Neural progenitor cell (in vitro differentiated cells): Measurements from ENCODE around the gene KLHL10. TPM values are rescaled to one million over a fixed set of nuclear protein-coding genes. Genes with fewer than 3 reads are reported as not detected.
A peak's percentile ranks its signal among the peaks of the same experiment; 100 is the strongest.

ENCODE experiments used
- DNase-seq: peaks from one replicate; pipeline ENCODE4 v3.0.0-alpha.2; 2016; ENCODE audit warnings: low spot score
- H2AFZ ChIP-seq: fragments of 200-600 bp; sonication (generic); replicated peaks from 2 replicates; pipeline ENCODE4 v1.6.1; 2016; ENCODE audit warnings: antibody characterized with exemption
- H3F3A ChIP-seq: fragments of 200-600 bp; sonication (generic); 2 replicates; pipeline ENCODE4 v1.6.1; 2016; ENCODE audit warnings: antibody characterized with exemption, low read depth
- H3K27ac ChIP-seq: fragments of 200-600 bp; sonication (generic); 2 replicates; pipeline ENCODE4 v1.5.1; 2016; ENCODE audit warnings: mild to moderate bottlenecking
- H3K27me3 ChIP-seq: fragments of 200-600 bp; sonication (generic); 2 replicates; pipeline ENCODE4 v1.6.1; 2016; ENCODE audit warnings: mild to moderate bottlenecking, moderate library complexity
- H3K36me3 ChIP-seq: fragments of 200-600 bp; sonication (generic); 2 replicates; pipeline ENCODE4 v1.5.1; 2016
- H3K4me1 ChIP-seq: fragments of 200-600 bp; sonication (generic); 2 replicates; pipeline ENCODE4 v1.6.1; 2016; ENCODE audit warnings: mixed run types
- H3K4me2 ChIP-seq: fragments of 200-600 bp; sonication (generic); 2 replicates; pipeline ENCODE4 v1.6.1; 2016
- H3K4me3 ChIP-seq: fragments of 200-600 bp; sonication (generic); 2 replicates; pipeline ENCODE4 v1.5.1; 2016
- H3K79me2 ChIP-seq: fragments of 200-600 bp; sonication (generic); 2 replicates; pipeline ENCODE4 v1.6.1; 2016; ENCODE audit warnings: low read depth
- H3K9ac ChIP-seq: fragments of 200-600 bp; sonication (generic); 2 replicates; pipeline ENCODE4 v1.6.1; 2016
- H3K9me3 ChIP-seq: fragments of 200-600 bp; sonication (generic); 2 replicates; pipeline ENCODE4 v1.5.1; 2016; ENCODE audit warnings: low read depth
- H4K20me1 ChIP-seq: fragments of 200-600 bp; sonication (generic); 2 replicates; pipeline ENCODE4 v1.6.1; 2016; ENCODE audit warnings: low read depth
- H3K27ac Mint-ChIP-seq: 3 replicates; pipeline ENCODE4 v1.8.0; 2021; ENCODE audit warnings: mixed read lengths
- H3K27me3 Mint-ChIP-seq: 2 replicates; pipeline ENCODE4 v1.8.0; 2022; ENCODE audit warnings: low read depth, mild to moderate bottlenecking, inconsistent platforms, moderate library complexity, mixed read lengths; ENCODE audit not compliant: insufficient read depth
- H3K36me3 Mint-ChIP-seq: 3 replicates; pipeline ENCODE4 v1.8.0; 2021; ENCODE audit warnings: mixed read lengths
- H3K4me1 Mint-ChIP-seq: 3 replicates; pipeline ENCODE4 v1.8.0; 2021; ENCODE audit warnings: mixed read lengths
- H3K4me3 Mint-ChIP-seq: 3 replicates; pipeline ENCODE4 v1.8.0; 2021; ENCODE audit warnings: mild to moderate bottlenecking, moderate library complexity, mixed read lengths
- H3K9me3 Mint-ChIP-seq: 3 replicates; pipeline ENCODE4 v1.8.0; 2020; ENCODE audit warnings: mixed read lengths
- EZH2 ChIP-seq: fragments of 200-600 bp; sonication (generic); IDR thresholded peaks from 2 replicates; pipeline ENCODE4 v1.6.1; 2017; ENCODE audit warnings: antibody characterized with exemption, mild to moderate bottlenecking, moderate library complexity
- EZH2phosphoT487 ChIP-seq: fragments of 200-600 bp; sonication (generic); IDR thresholded peaks from 2 replicates; pipeline ENCODE4 v1.6.1; 2017; ENCODE audit warnings: antibody characterized with exemption
- small RNA-seq: library from RNA; depleted of rRNA; stranded (forward); fragments of <200 nt; gene quantifications from one replicate; pipeline ENCODE3, GENCODE V24; 2015
- total RNA-seq: library from RNA; depleted of rRNA; stranded (reverse); fragments of >200 nt; gene quantifications from 2 replicates; pipeline ENCODE4 v1.2.3, GENCODE V29; 2015; ENCODE audit warnings: low replicate concordance

KLHL10 gene
- total RNA-seq, 1 donor from 2014 or later = 0.65 TPM

GRCh38 chr17:41896726-41897125 lies 59.1 kb downstream of the KLHL10 start:
- Mint-ChIP-seq H3K4me1 (peaks cover 10% of the 10 kb centered on the region), H3K36me3 (peaks cover 50% of the 10 kb centered on the region), H3K4me3 (no peak overlapping the region), H3K27ac (peak overlapping the region; percentile 34), H3K27me3 (peaks cover 10% of the 10 kb centered on the region), H3K9me3 (no peaks in the 10 kb centered on the region)
- Histone ChIP-seq H3K4me2 (no peak overlapping the region), H2AFZ (no peak overlapping the region), H3F3A (peaks cover 5% of the 10 kb centered on the region), H3K9me3 (no peaks in the 10 kb centered on the region), H3K27ac (no peak overlapping the region), H4K20me1 (peaks cover 8% of the 10 kb centered on the region), H3K9ac (no peak overlapping the region), H3K79me2 (no peaks in the 10 kb centered on the region), H3K36me3 (peaks cover 4% of the 10 kb centered on the region), H3K27me3 (no peaks in the 10 kb centered on the region), H3K4me3 (no peak overlapping the region), H3K4me1 (no peaks in the 10 kb centered on the region)
- no peak for DNase-seq
- TF ChIP-seq EZH2 = no peak
- no peak for TF ChIP-seq EZH2phosphoT487

Small RNA genes within 50 kb of the gene (small RNA-seq; reads per million reads assigned to genes)
- not detected for gene AC125257.2

Other genes with a start within 250 kb of the KLHL10 start
- not detected in 2 replicates for gene KRT16, start 225.1 kb upstream of the KLHL10 start, total RNA-seq
- gene KRT17, start 213.2 kb upstream of the KLHL10 start, total RNA-seq = not detected in 2 replicates
- 60.7 and 91.4 TPM in 2 replicates for gene EIF1, start 148.9 kb upstream of the KLHL10 start, total RNA-seq
- not detected in 2 replicates for gene GAST, start 125.5 kb upstream of the KLHL10 start, total RNA-seq
- gene HAP1, start 103.2 kb upstream of the KLHL10 start, total RNA-seq = 0.45 and 1.7 TPM in 2 replicates
- gene JUP, start 51.1 kb upstream of the KLHL10 start, total RNA-seq = 28.5 and 91.8 TPM in 2 replicates
- 18.7 and 48.5 TPM in 2 replicates for gene P3H4, start 25.9 kb upstream of the KLHL10 start, total RNA-seq
- 108 and 231 TPM in 2 replicates for gene FKBP10, start 24.8 kb upstream of the KLHL10 start, total RNA-seq
- gene NT5C3B, start 1.6 kb upstream of the KLHL10 start, total RNA-seq = 99.5 and 106 TPM in 2 replicates
- 28.5 and 33.3 TPM in 2 replicates for gene KLHL11, start 27.6 kb downstream of the KLHL10 start, total RNA-seq
- 221 and 273 TPM in 2 replicates for gene ACLY, start 81.1 kb downstream of the KLHL10 start, total RNA-seq
- 4.1 and 4.6 TPM in 2 replicates for gene ODAD4, start 92.8 kb downstream of the KLHL10 start, total RNA-seq
- gene CNP, start 129.0 kb downstream of the KLHL10 start, total RNA-seq = 38.6 and 70.3 TPM in 2 replicates
- 80.7 and 92.5 TPM in 2 replicates for gene DNAJC7, start 179.6 kb downstream of the KLHL10 start, total RNA-seq
- gene NKIRAS2, start 182.3 kb downstream of the KLHL10 start, total RNA-seq = 23.7 and 50.1 TPM in 2 replicates
- 2.2 and 5.5 TPM in 2 replicates for gene C17orf113, start 212.8 kb downstream of the KLHL10 start, total RNA-seq